Activated gamma-delta T cell (primary cell): ENCODE data around the gene WDR55.
"Not testable (repeated sequence)": the region's sequence is repeated elsewhere in the genome, so short reads cannot be mapped to it uniquely, and the experiment has no call there.

Source experiments
- DNase-seq: peaks from one replicate; lab custom pipeline; 2025; lab: John Stamatoyannopoulos, UW

The WDR55 gene

DNA sequence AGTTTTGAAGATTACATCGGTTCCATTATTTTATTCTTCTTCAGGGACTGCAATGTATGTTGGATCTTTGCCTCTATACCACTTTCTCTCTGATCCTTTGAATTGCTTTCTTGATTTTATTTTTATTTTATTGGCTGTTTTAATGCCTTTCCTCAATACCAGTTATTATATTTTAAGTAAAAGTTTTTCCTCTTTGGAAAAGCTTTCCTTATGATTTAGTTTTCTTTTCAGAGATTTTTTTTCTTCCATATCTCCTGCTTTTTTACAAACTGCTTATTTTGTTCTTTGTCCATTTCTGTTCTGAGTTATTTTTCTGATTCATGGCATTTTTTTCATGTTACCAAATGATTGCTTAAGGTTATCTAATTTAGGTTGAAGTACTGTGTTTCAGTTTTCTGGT, 47.1 kb downstream of the WDR55 start:
- DNase-seq, result no peak

DNA sequence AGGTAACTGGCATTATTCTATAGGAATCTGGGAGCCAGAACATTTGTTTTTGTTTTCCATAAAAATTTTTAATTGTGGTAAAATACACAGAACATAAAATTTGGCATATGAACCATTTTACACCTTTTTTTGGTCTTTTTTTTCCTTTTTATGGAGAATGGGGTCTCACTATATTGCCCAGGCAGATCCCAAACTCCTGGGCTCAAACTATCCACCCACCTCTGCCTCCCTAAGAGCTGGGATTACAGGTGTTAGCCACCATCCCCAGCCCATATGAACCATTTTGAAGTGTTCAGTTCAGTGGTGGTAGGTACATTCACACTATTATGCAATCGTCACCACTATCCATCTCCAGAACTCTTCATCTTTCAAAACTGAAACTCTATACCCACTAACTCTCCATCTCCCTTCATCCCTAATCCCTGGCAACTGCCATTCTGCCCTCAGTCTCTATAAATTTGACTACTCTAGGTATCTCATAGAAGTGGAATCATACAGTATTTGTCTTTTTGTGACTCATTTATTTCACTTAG, 48.9 kb downstream of the WDR55 start:
- no peak for DNase-seq

DNA sequence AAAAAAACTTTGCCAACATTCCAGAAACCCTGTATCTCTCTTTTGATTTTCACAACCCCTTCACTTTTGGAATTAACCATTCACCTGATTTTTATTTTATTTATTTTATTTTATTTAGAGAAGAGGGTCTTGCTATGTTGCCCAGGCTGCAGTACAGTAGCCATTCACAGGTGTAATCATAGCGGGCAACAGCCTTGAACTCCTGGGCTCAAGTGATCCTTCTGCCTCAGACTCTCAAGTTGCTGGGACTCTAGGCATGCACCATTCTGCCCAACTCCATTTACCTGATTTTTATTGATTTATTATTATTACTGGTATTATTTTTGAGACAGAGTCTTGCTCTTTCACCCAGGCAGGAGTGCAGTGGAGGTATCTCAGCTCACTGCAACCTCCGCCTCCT, 51.5 kb downstream of the WDR55 start:
- not testable (repeated sequence) for DNase-seq

DNA sequence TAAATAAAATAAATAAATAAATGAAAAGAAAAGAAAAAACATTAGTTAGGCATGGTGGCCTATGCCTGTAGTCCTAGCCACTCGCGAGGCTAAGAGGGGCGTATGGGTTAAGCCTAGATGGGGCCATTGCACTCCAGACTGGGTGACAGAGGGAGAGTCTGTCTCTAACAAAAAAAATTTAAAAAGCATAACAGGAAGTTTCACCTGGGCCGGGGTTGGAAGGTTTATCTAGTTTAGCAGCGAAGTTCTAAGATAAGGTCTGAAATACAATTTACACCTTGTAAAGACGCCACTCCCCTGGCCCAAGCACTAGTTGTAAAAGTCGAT, 53.5 kb downstream of the WDR55 start:
- no peak for DNase-seq

DNA sequence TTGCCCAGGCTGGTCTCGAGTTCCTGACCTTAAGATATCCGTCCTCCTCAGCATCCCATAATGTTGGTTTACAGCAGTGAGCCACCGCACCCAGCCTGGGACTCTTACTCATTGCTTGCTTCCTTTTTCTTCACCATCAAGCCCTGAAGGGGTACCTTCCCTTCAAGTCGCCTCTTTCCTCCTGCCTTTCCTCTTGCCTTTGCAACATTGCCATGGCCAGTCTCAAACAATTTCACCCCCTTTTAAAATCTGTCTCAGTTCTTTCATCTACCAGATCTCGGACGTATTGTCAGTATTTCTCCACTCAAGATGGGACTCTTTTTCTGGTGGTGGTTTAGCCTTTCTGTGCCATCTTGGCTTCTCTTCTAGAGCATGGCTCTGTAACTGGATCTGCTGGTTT, 56.0 kb downstream of the WDR55 start:
- DNase-seq, result not testable (repeated sequence)

DNA sequence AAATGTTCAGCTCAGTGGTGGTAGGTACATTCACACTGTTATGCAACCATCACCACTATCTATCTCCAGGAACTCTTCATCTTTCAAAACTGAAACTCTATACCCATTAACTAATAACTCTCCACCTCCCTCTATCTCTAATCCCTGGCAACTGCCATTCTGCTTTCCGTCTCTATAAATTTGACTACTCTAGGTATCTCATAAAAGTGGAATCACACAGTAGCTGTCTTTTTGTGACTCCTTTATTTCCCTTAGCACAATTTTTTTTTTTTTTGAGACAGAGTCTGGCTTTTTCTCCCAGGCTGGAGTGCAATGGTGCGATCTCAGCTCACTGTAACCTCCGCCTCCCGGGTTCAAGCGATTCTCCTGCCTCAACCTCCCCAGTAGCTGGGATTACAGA, 56.7 kb downstream of the WDR55 start:
- not testable (repeated sequence) for DNase-seq
